HG03520 (cell line): ENCODE results near the gene KIDINS220.
"Not testable (repeated sequence)": the region's sequence is repeated elsewhere in the genome, so short reads cannot be mapped to it uniquely, and the experiment has no call there.

Source experiments
- ATAC-seq: cut with Tn5 transposase; IDR thresholded peaks from one replicate; pipeline ENCODE4 v1.9.1; 2021; ENCODE audit warnings: mild to moderate bottlenecking, moderate library complexity; ENCODE audit not compliant: unreplicated experiment

The KIDINS220 gene

DNA sequence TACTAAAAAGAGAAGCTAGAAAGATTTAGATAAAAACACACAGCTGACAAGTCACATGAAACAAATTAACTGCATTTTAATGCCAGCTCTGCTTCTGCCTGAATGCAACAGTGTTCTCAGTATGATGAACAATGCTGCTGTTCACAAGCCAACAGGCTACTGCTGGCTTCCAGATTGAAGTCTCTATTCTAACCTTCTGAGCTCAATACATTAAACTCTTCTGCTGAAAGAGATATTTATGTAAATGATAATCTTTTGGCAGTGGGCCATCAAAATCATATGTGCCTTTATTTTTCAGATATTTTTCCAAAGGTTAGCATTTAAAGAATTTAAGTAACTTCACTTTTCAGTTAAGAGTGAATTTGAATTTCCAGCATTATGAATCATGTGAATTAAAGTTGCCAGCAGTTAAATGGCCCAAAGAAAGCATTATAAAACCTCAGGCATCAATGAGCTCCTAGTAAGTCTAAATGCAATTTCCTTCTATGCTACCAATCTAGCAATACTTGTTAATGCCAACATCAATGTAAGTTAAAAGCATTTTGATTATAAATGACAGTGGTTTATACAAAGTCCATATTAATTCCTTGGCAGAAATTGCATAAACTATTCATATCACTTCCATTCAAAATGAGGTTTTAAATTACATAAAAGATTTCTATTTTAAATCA lies 83.2 kb downstream of the KIDINS220 start:
- no peak for ATAC-seq

DNA sequence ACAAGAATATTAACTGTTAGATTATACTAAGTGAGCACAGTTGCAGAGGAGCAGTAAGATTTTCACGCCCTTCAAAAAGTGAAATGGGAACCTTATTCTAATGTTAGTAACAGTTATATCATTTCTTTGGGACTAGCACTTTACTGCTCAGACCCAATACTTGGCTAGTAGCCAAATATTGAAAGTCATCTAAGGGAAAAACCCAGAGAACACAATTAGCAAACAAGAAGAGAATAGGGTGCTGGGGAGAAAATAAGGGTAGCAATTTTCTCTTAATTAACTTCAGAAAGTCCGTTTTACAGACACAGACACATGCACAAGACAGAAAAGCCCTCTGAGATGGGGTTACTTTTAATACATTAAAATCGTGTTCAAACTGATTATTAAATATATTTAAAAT lies 83.8 kb downstream of the KIDINS220 start:
- ATAC-seq, result no peak

- no peak for ATAC-seq
Observed at GRCh38 chr2:8752385-8752784, 85.0 kb downstream of the KIDINS220 start.

GRCh38 chr2:8750221-8750620 lies 87.2 kb downstream of the KIDINS220 start:
- ATAC-seq, result no peak

GRCh38 chr2:8743261-8743660 lies 94.2 kb downstream of the KIDINS220 start:
- ATAC-seq, result no peak

DNA sequence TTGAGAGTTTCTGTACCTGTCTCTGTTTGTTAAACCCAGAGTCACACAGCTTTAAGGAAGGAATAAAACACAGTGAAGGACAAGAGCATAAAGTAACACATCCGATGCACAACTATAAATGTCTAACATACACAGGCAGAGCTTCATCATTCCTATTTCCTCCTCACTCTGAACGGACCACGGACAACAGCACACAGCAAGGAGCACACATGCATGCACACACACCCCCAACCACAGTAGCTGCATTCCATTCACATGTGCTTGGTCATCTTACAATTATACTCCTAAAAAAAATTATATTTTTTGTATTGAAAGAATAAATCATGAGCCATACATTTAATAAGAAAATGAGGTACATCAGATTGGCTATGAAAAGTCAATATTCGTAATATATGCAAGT lies 97.3 kb downstream of the KIDINS220 start:
- no peak for ATAC-seq

- ATAC-seq, result no peak
Observed at GRCh38 chr2:8737571-8738175, 99.7 kb downstream of the KIDINS220 start.

DNA sequence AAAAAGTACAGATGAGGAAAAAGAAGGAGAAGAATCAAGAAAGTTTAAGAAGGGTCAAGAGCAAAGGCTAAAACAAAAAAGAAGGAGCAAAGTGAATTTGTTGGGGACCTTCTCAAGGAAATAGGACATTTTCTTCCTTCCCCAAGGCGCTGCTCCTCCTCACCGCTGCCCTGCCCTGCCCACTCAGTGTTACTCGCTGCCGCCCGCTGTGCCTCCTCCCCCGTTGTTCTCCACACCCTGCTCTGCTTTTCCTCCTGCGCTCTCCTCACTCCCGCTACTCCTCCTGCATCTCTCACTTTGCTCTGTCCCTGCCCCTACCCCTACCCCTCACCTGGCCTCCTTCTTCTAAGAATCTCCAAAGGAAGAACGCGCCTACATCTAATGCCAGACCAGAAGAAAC lies 104.8 kb downstream of the KIDINS220 start:
- ATAC-seq, result no peak

GRCh38 chr2:8729939-8730338 lies 107.5 kb downstream of the KIDINS220 start:
- ATAC-seq, result no peak

- ATAC-seq, result not testable (repeated sequence)
Observed at GRCh38 chr2:8729101-8729500, 108.3 kb downstream of the KIDINS220 start.

DNA sequence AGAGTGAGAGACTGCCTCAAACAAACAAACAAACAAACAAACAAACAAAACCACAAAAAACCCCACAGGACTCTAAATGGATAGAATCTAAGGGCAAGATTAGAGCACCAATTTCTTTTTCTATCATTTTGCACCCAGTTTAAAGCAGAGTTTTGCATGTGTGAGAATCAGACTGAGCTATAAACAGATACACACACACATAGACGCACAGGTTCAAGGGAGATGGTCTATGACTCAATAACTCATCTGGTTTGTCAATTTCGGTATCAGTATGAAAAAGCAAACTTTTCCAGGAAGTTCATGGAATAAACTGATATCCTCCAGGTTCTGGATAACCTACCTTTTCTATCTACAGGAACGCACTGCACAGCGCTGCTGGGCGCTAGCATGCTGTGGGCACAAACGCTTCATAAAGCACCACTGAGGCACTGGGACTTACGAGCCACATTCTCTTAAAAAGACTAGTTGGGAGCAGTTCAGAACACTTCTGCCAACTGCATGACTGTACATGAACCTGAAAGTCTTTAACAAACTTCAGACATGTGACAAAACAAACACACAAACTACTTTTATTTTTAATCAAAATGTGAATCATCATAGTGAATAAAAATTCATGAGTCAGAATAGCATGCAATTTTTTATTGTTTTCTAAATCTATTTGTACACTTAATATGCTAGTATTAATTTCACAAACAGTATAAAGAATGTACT lies 109.0 kb downstream of the KIDINS220 start:
- ATAC-seq, result no peak

- no peak for ATAC-seq
Observed at GRCh38 chr2:8725838-8726237, 111.6 kb downstream of the KIDINS220 start.

DNA sequence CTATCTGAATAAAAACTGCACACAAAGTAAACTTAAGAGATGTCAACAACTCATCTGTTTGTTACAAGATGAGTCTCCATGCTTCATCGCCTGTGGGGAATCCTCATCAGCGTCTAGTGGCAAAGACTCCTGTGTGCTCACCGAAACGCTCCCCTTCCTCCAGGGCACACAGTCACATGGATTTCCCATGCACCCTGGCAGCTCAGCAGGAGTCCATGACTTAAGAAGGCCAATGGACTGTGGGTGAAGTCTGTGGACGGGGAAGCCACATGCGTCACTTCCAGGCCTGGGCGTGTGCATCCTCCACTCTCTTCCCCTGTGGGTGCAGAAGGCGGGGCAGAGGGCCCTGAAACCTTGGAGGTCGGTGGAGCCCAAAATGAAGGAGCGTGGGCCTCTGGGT lies 114.4 kb downstream of the KIDINS220 start:
- no peak for ATAC-seq

GRCh38 chr2:8721410-8721809 lies 116.0 kb downstream of the KIDINS220 start:
- no peak for ATAC-seq

DNA sequence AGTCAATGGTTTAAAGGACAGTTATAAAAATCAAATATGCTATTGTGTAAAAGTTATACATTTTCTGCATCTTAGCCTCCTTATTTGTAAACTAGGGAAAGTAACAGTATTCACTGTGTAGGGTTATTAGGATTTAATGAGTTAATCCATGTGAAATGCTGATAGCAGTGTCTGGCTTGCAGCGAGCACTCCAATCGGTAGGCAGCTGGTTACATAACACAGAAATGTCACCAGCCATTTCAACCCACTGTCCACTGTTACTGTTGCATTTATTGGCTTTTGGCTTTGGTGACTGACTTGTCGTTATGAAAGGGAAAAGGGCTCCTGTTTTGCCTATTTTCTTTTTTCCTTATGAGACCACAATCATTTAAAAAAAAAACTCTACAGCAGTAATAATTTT lies 116.7 kb downstream of the KIDINS220 start:
- no peak for ATAC-seq

- no peak for ATAC-seq
Observed at GRCh38 chr2:8719528-8719927, 117.9 kb downstream of the KIDINS220 start.

DNA sequence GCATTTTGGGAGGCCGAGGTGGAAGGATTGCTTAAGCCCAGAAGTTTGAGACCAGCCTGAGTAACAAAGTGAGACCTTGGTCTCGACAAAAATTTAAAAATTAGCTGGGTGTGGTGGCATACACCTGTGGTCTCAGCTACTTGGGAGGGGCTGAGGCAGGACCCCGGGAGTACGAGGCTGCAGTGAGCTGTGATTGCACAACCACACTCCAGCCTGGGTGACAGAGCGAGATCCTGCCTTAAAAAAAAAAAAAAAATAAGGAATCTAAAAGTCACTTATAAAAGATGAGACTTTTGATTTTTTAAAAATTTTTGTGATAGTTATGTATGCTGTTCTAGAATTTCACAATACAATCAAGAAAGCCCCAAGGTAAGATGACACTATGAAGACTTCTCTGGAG lies 122.4 kb downstream of the KIDINS220 start:
- no peak for ATAC-seq

- no peak for ATAC-seq
Observed at GRCh38 chr2:8714283-8714682, 123.1 kb downstream of the KIDINS220 start.

- ATAC-seq, result no peak
Observed at GRCh38 chr2:8710951-8711350, 126.5 kb downstream of the KIDINS220 start.

DNA sequence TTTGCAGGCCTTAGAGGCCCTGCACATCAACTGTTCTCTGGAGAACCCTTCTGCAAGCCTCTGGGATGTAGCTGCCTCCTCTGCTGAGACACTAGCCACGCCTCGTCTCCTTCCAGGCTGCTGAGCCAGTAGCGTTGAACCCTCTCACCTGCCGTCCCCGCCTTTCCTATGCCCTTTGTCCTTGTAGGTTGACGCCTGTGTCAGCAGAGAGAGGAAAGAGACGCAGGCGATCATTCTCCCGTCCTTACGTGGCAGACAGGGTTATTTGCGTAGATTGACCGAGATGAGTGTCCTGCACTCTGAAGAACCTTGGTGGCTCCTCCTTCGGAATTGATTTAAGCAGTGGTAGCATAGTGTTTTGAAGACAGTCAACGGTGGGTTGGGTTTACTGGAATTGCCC lies 127.8 kb downstream of the KIDINS220 start:
- no peak for ATAC-seq

GRCh38 chr2:8704906-8705305 lies 132.5 kb downstream of the KIDINS220 start:
- no peak for ATAC-seq

DNA sequence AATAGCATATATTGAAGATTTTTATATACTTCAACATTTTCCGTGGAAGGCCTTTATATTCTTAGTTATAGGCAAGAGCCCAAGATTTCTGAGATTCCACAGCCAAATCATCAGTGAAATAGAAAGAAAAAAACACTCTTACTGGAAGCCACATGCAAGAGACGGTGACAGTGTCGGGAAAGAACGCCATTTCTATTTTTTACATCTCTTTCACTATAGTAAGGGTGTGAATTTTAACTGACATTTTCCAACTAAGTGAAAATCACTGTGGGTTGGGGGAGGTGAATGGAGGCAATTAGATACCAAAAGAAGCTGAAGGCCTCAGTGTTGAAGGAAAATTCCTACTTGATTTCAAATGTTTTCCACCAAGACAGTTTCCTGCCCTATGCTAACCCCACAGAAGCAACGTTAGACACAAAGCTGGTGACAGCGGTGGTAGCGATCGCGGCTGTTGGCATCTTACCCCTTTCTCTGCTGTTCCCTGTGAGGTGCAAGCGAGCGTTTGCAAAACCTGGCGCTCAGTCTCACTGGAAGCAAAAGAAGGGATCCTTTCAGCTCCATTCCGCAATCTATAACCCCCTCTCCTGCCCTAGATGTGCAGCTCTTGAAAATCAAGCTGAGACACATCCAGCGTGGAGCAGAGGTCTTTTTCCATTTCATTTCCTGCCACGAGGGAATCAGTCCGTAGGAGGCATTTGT lies 135.6 kb downstream of the KIDINS220 start:
- ATAC-seq, result no peak
